Duodenal mucosa (tissue), 2 donors: ENCODE measurements around the gene NID1.
"Not testable (repeated sequence)": the region's sequence is repeated elsewhere in the genome, so short reads cannot be mapped to it uniquely, and the experiment has no call there.

ENCODE experiments used
- H3K27ac ChIP-seq: one replicate; pipeline ENCODE4 v1.7.0; 2013; ENCODE audit warnings: low read depth, low read length
- H3K27me3 ChIP-seq, 2 donors: one replicate each; pipeline ENCODE4 v1.7.0; 2013; ENCODE audit warnings: low read length in 2 of 2, control low read depth in 1 of 2; ENCODE audit not compliant: insufficient read depth in 2 of 2, control insufficient read depth in 1 of 2
- H3K36me3 ChIP-seq, 2 donors: one replicate each; pipeline ENCODE4 v1.7.0; 2013; ENCODE audit warnings: low read length in 2 of 2, control low read depth in 1 of 2; ENCODE audit not compliant: insufficient read depth in 2 of 2, control insufficient read depth in 1 of 2
- H3K4me1 ChIP-seq, 2 donors: one replicate each; pipeline ENCODE4 v1.7.0; 2013; ENCODE audit warnings: low read length in 2 of 2, control low read depth in 1 of 2; ENCODE audit not compliant: insufficient read depth in 2 of 2, control insufficient read depth in 1 of 2
- H3K4me3 ChIP-seq, 2 donors: one replicate each; pipeline ENCODE4 v1.7.0; 2013; ENCODE audit warnings: low read length in 2 of 2, low read depth in 1 of 2
- H3K9ac ChIP-seq, 2 donors: one replicate each; pipeline ENCODE4 v1.7.0; 2013; ENCODE audit warnings: low read length in 2 of 2, low read depth in 1 of 2
- H3K9me3 ChIP-seq, 2 donors: one replicate each; pipeline ENCODE4 v1.7.0; 2013; ENCODE audit warnings: low read length in 2 of 2, control low read depth in 1 of 2; ENCODE audit not compliant: control insufficient read depth in 1 of 2

Gene NID1

GRCh38 chr1:236103059-236103458, 38.2 kb upstream of the NID1 start:
- Histone ChIP-seq H3K4me3 (no peak overlapping the region), H3K36me3 (no peaks in the 10 kb centered on the region), H3K27ac (no peak overlapping the region), H3K9ac (no peak overlapping the region), H3K4me1 (no peaks in the 10 kb centered on the region), H3K27me3 (no peaks in the 10 kb centered on the region), H3K9me3 (no peaks in the 10 kb centered on the region)

- H3K4me3 ChIP-seq, result no peak overlapping the region
- no peaks in the 10 kb centered on the region for H3K9me3 ChIP-seq
- no peak overlapping the region for H3K27ac ChIP-seq
- H3K36me3 ChIP-seq, result no peaks in the 10 kb centered on the region
- no peaks in the 10 kb centered on the region for H3K4me1 ChIP-seq
- H3K9ac ChIP-seq, result no peak overlapping the region
- no peaks in the 10 kb centered on the region for H3K27me3 ChIP-seq
Observed at GRCh38 chr1:236102611-236103010, 37.7 kb upstream of the NID1 start.

GRCh38 chr1:236101233-236102200, 36.6 kb upstream of the NID1 start:
- Histone ChIP-seq H3K36me3 (no peaks in the 10 kb centered on the region), H3K4me3 (no peak overlapping the region), H3K9me3 (peaks cover 3 to 5% of the 10 kb centered on the region in 2 donors)

GRCh38 chr1:236100799-236101198, 35.9 kb upstream of the NID1 start:
- Histone ChIP-seq H3K9ac (no peak overlapping the region), H3K9me3 (peaks cover 3 to 5% of the 10 kb centered on the region in 2 donors), H3K36me3 (no peaks in the 10 kb centered on the region), H3K27me3 (no peaks in the 10 kb centered on the region), H3K4me1 (no peaks in the 10 kb centered on the region), H3K4me3 (no peak overlapping the region), H3K27ac (no peak overlapping the region)

More at GRCh38 chr1:236101233-236102200, 36.6 kb upstream of the NID1 start:
- Histone ChIP-seq H3K4me1 (no peaks in the 10 kb centered on the region), H3K9ac (no peak overlapping the region), H3K27me3 (no peaks in the 10 kb centered on the region), H3K27ac (no peak overlapping the region)

GRCh38 chr1:236099355-236099974, 34.6 kb upstream of the NID1 start:
- Histone ChIP-seq H3K9me3 (peaks cover 3 to 5% of the 10 kb centered on the region in 2 donors), H3K4me1 (no peaks in the 10 kb centered on the region), H3K27me3 (no peaks in the 10 kb centered on the region), H3K4me3 (no peak overlapping the region), H3K9ac (no peak overlapping the region), H3K27ac (no peak overlapping the region), H3K36me3 (no peaks in the 10 kb centered on the region)

- H3K4me3 ChIP-seq, result no peak overlapping the region
- no peaks in the 10 kb centered on the region for H3K36me3 ChIP-seq
- no peaks in the 10 kb centered on the region for H3K27me3 ChIP-seq
- H3K4me1 ChIP-seq, result no peaks in the 10 kb centered on the region
- peaks cover 3 to 5% of the 10 kb centered on the region in 2 donors for H3K9me3 ChIP-seq
- H3K27ac ChIP-seq, result no peak overlapping the region
- no peak overlapping the region for H3K9ac ChIP-seq
Observed at GRCh38 chr1:236098267-236098666, 33.4 kb upstream of the NID1 start.

GRCh38 chr1:236096660-236097482, 32.0 kb upstream of the NID1 start:
- H3K27me3 ChIP-seq, H3K9ac ChIP-seq, H3K4me3 ChIP-seq, H3K4me1 ChIP-seq, H3K9me3 ChIP-seq, H3K36me3 ChIP-seq: not testable (repeated sequence)
- H3K27ac ChIP-seq, result peak overlapping the region; percentile 24

GRCh38 chr1:236095705-236096520, 31.0 kb upstream of the NID1 start:
- Histone ChIP-seq H3K4me3 (no peak overlapping the region), H3K9me3 (peaks cover 3 to 5% of the 10 kb centered on the region in 2 donors), H3K27me3 (no peaks in the 10 kb centered on the region), H3K36me3 (no peaks in the 10 kb centered on the region), H3K4me1 (no peaks in the 10 kb centered on the region), H3K9ac (no peak overlapping the region), H3K27ac (no peak overlapping the region)

GRCh38 chr1:236092899-236093298, 28.0 kb upstream of the NID1 start:
- Histone ChIP-seq H3K9ac (no peak overlapping the region), H3K4me1 (no peaks in the 10 kb centered on the region), H3K27ac (no peak overlapping the region), H3K9me3 (peaks cover 3 to 5% of the 10 kb centered on the region in 2 donors), H3K27me3 (no peaks in the 10 kb centered on the region), H3K4me3 (no peak overlapping the region), H3K36me3 (no peaks in the 10 kb centered on the region)
